ENCODE results near the gene GP1BB.

DNA sequence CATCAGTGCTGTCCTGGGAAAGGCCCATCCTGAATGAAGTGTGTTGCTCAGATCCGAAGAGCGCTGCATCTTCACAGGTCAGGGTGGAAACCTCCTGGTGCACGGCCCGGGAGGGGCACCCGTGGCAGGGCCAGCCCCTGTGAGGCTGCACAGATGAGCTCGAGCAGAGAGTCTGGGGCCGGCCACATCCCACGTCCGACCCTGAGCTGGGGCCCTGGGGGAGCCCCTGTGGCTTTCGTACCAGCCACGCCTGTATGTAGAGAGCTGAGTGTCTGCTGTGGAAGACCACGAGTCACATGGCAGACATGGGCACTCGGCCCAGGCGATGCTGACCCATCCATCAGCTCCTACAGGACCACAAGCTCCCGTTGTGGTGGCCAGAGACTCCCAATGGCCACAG, 33.9 kb upstream of the GP1BB start:
- TF ChIP-seq BHLHE40 (IDR thresholded peaks at IDR 0.05; ENCODE audit: borderline replicate concordance) (no peak), SUZ12 (IDR thresholded peaks at IDR 0.05) (no peak), HDGF (IDR thresholded peaks at IDR 0.05; ENCODE audit: borderline replicate concordance) (no peak), L3MBTL2 (conservative IDR thresholded peaks at IDR 0.05) (no peak), FOXM1 (IDR thresholded peaks at IDR 0.05; ENCODE audit: borderline replicate concordance) (no peak), SP1 (IDR thresholded peaks at IDR 0.05) (no peak), FOXK2 (IDR thresholded peaks at IDR 0.05) (no peak), FOXA1 (IDR thresholded peaks at IDR 0.05) (no peak), TARDBP (IDR thresholded peaks at IDR 0.05) (no peak), ZNF384 (IDR thresholded peaks at IDR 0.05) (no peak)
- TF ChIP-seq, protein P1, sequence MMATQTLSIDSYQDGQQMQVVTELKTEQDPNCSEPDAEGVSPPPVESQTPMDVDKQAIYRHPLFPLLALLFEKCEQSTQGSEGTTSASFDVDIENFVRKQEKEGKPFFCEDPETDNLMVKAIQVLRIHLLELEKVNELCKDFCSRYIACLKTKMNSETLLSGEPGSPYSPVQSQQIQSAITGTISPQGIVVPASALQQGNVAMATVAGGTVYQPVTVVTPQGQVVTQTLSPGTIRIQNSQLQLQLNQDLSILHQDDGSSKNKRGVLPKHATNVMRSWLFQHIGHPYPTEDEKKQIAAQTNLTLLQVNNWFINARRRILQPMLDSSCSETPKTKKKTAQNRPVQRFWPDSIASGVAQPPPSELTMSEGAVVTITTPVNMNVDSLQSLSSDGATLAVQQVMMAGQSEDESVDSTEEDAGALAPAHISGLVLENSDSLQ (IDR thresholded peaks at IDR 0.05) = no peak

Measured in HEK293T (cell line).